GM12878 (cell line): Measurements from ENCODE around the gene LRRTM3. TPM values are rescaled to one million over a fixed set of nuclear protein-coding genes. Genes with fewer than 3 reads are reported as not detected.

ENCODE experiments used
- ATAC-seq: fragments of 200-7000 bp; cut with Tn5 transposase; 3 replicates; pipeline ENCODE4 v1.9.1; 2020; ENCODE audit warnings: mild to moderate bottlenecking, moderate library complexity
- BruUV-seq: library from RNA; stranded (reverse); fragments of 400-500 nt; replicated peaks from 2 replicates; lab custom pipeline; 2021; lab: Mats Ljungman, UMichigan
- CTCF ChIA-PET: fragments of 300-600 bp; sonication (Branson Sonifier 250); formaldehyde crosslinking; extraction: SDS; loops from one replicate; lab custom pipeline; 2021; ENCODE audit warnings: inconsistent platforms; lab: Yijun Ruan, JAX
- POLR2A ChIA-PET: fragments of 350-600 bp; formaldehyde crosslinking; extraction: SDS; loops from one replicate; lab custom pipeline; 2021; ENCODE audit warnings: inconsistent platforms; lab: Charles Lee
- RAD21 ChIA-PET: fragments of 300-600 bp; sonication (Branson Sonifier 250); formaldehyde crosslinking; loops from one replicate; lab custom pipeline; 2023; ENCODE audit warnings: antibody characterized with exemption; ENCODE audit not compliant: unreplicated experiment; lab: Charles Lee
- SMC1A ChIA-PET: fragments of 300-600 bp; sonication (Branson Sonifier 250); formaldehyde crosslinking; loops from one replicate; lab custom pipeline; 2023; ENCODE audit not compliant: unreplicated experiment, uncharacterized antibody; lab: Charles Lee
- DNase-seq: peaks from one replicate; pipeline ENCODE4 v3.0.0-alpha.2; 2011; ENCODE audit warnings: low read depth, low spot score
- FAIRE-seq: peaks from 3 replicates; lab custom pipeline; 2011; peaks lifted over from hg19 to GRCh38; lab: Jason Lieb, UNC
- H2AFZ ChIP-seq: 2 replicates; pipeline ENCODE4 v1.6.0; 2011; ENCODE audit warnings: low read depth, low read length, control low read depth; ENCODE audit not compliant: control insufficient read depth
- H3K27ac ChIP-seq: 2 replicates; pipeline ENCODE4 v1.5.1; 2011; ENCODE audit warnings: control low read depth; ENCODE audit not compliant: control insufficient read depth, insufficient read depth
- H3K27me3 ChIP-seq, 2 experiments: replicated peaks in 1 of 2; 2 replicates each; pipeline versions ENCODE4 v1.6.0 to v1.6.1; 2011; ENCODE audit warnings: low read length in 1 of 2; ENCODE audit not compliant: control insufficient read depth in 2 of 2, insufficient read depth in 2 of 2
- H3K36me3 ChIP-seq, 2 experiments: 2 replicates each; pipeline ENCODE4 v1.5.1; 2011; ENCODE audit warnings: low read length in 1 of 2; ENCODE audit not compliant: control insufficient read depth in 2 of 2, insufficient read depth in 2 of 2
- H3K4me1 ChIP-seq: 2 replicates; pipeline ENCODE4 v1.6.1; 2011; ENCODE audit warnings: mild to moderate bottlenecking, low read length, moderate library complexity, mixed read lengths; ENCODE audit not compliant: control insufficient read depth, insufficient read depth
- H3K4me2 ChIP-seq: 2 replicates; pipeline ENCODE4 v1.6.0; 2011; ENCODE audit warnings: control low read depth; ENCODE audit not compliant: control insufficient read depth, insufficient read depth
- H3K4me3 ChIP-seq: fragments of 200-600 bp; sonication (generic); 2 replicates; pipeline ENCODE4 v1.5.1; 2016
- H3K79me2 ChIP-seq: 2 replicates; pipeline ENCODE4 v1.6.0; 2011; ENCODE audit warnings: low read length; ENCODE audit not compliant: control insufficient read depth, insufficient read depth
- H3K9ac ChIP-seq: 2 replicates; pipeline ENCODE4 v1.8.0; 2011; ENCODE audit warnings: low read length, control low read depth, mixed read lengths; ENCODE audit not compliant: control insufficient read depth, insufficient read depth
- H3K9me3 ChIP-seq: replicated peaks from 3 replicates; pipeline ENCODE4 v1.5.1; 2011; ENCODE audit warnings: mild to moderate bottlenecking, low read length; ENCODE audit not compliant: control insufficient read depth, insufficient read depth
- H4K20me1 ChIP-seq: 2 replicates; pipeline ENCODE4 v1.6.0; 2011; ENCODE audit not compliant: control insufficient read depth, insufficient read depth
- BACH1 ChIP-seq: fragments of 450-650 bp; IDR thresholded peaks from 2 replicates; pipeline ENCODE4 v1.6.1; 2017; ENCODE audit warnings: mild to moderate bottlenecking, borderline replicate concordance
- CHD4 ChIP-seq: fragments of 200-600 bp; sonication (generic); IDR thresholded peaks from 2 replicates; pipeline ENCODE4 v1.6.1; 2016; ENCODE audit warnings: mild to moderate bottlenecking
- ESRRA ChIP-seq: IDR thresholded peaks from 2 replicates; pipeline ENCODE4 v1.6.1; 2012; ENCODE audit warnings: mild to moderate bottlenecking, low read length, improper control_type of control experiment
- MEF2A ChIP-seq: IDR thresholded peaks from 2 replicates; pipeline ENCODE4 v1.6.1; 2011; ENCODE audit warnings: low read depth, mild to moderate bottlenecking, low read length, moderate library complexity; ENCODE audit not compliant: insufficient read depth
- MTA2 ChIP-seq: fragments of 450-650 bp; IDR thresholded peaks from 2 replicates; pipeline ENCODE4 v1.6.1; 2016; ENCODE audit warnings: low read depth, mild to moderate bottlenecking, moderate library complexity
- MYB ChIP-seq: fragments of 150-350 bp; IDR thresholded peaks from 2 replicates; pipeline ENCODE4 v1.6.1; 2014; ENCODE audit warnings: mild to moderate bottlenecking, low read depth, low read length, borderline replicate concordance
- NKRF ChIP-seq: fragments of 450-650 bp; conservative IDR thresholded peaks from 2 replicates; pipeline ENCODE4 v1.6.1; 2017; ENCODE audit warnings: mild to moderate bottlenecking, moderate library complexity
- PRDM15 ChIP-seq: fragments of 450-650 bp; formaldehyde crosslinking; IDR thresholded peaks from 2 replicates; pipeline ENCODE4 v1.4.0; 2020; ENCODE audit warnings: mild to moderate bottlenecking, moderate library complexity
- RAD51 ChIP-seq: fragments of 450-650 bp; IDR thresholded peaks from 2 replicates; pipeline ENCODE4 v1.6.1; 2016; ENCODE audit warnings: moderate library complexity, mild to moderate bottlenecking, inconsistent platforms
- RB1 ChIP-seq: fragments of 450-650 bp; formaldehyde crosslinking; IDR thresholded peaks from 2 replicates; pipeline ENCODE4 v1.6.1; 2017; ENCODE audit warnings: mild to moderate bottlenecking, borderline replicate concordance
- WRNIP1 ChIP-seq: IDR thresholded peaks from 2 replicates; pipeline ENCODE4 v1.6.1; 2011; ENCODE audit warnings: low read depth, low read length, improper control_type of control experiment, borderline replicate concordance
- ZBTB33 ChIP-seq: fragments of 450-650 bp; IDR thresholded peaks from 2 replicates; pipeline ENCODE4 v1.6.1; 2017; ENCODE audit warnings: mild to moderate bottlenecking
- ZBTB4 ChIP-seq: fragments of 450-650 bp; formaldehyde crosslinking; IDR thresholded peaks from 2 replicates; pipeline ENCODE4 v1.4.0; 2022; ENCODE audit warnings: mild to moderate bottlenecking, moderate library complexity
- ZNF274 ChIP-seq: IDR thresholded peaks from one replicate; pipeline ENCODE4 v1.8.0; 2011; ENCODE audit not compliant: insufficient read length, insufficient read depth
- WGBS: methylation state at CpG from one replicate; pipeline ENCODE4 v1.1.6; 2016; ENCODE audit warnings: low lambda C conversion rate; ENCODE audit not compliant: insufficient replicate concordance, insufficient coverage; ENCODE audit errors: missing lambda C conversion rate; 5-methylcytosine and 5-hydroxymethylcytosine counted together
- in situ Hi-C: fragments of 300-500 bp; cut with MboI; formaldehyde crosslinking; loops from 9 replicates; pipeline ENCODE4 v1.14.3; 2018; ENCODE audit warnings: mixed read lengths
- intact Hi-C: fragments of 100-400 bp; cut with micrococcal nuclease; formaldehyde crosslinking; loops from one replicate; pipeline ENCODE4 v1.14.2; 2022; ENCODE audit not compliant: unreplicated experiment
- polyA plus RNA-seq, 11 experiments: library from polyadenylated mRNA; depleted of rRNA in 4 of 11; unstranded in 6 of 11; stranded (reverse) in 5 of 11; fragments of >200 nt; fragmentation: Nextera tagmentation in 4 of 11; fragmentation: Illumina TruSeq in 1 of 11; extraction: Ambion mirVana in 4 of 11; extraction: Trizol in 1 of 11; gene quantifications; 1 replicate in 1 of 11; 2 replicates in 10 of 11; pipeline versions ENCODE4 v1.2.1 to v1.2.3, GENCODE V29; 2011 to 2016; ENCODE audit warnings: inconsistent platforms in 2 of 11, missing spikeins in 2 of 11, low read depth in 1 of 11
- total RNA-seq, 4 experiments: library from RNA; depleted of rRNA in 3 of 4; stranded (reverse); fragments of >200 nt in 3 of 4; fragmentation: Illumina TruSeq in 1 of 4; extraction: Trizol in 1 of 4; gene quantifications; 2 replicates each; pipeline versions ENCODE4 v1.2.1 to v1.2.3, GENCODE V29; 2013 to 2021

Gene LRRTM3
- total and polyA plus RNA-seq, 10 of the 15 experiments (the other 5 are each of a cell fraction or from before 2014, with no cell fraction given): not detected

GRCh38 chr10:66929375-66929774 is 3.5 kb downstream of the LRRTM3 start:
- TF ChIP-seq MYB (no peak), MTA2 (no peak), WRNIP1 (no peak), NKRF (no peak), CHD4 (no peak), RB1 (no peak), ZBTB33 (no peak), ZBTB4 (no peak), BACH1 (no peak), ZNF274 (no peak), RAD51 (no peak), ESRRA (no peak), PRDM15 (CRISPR knock-in tag) (no peak), MEF2A (no peak)
- no peak for DNase-seq
- Histone ChIP-seq H3K79me2 (no peaks in the 10 kb centered on the region), H3K27me3 (peaks cover 0 to 8% of the 10 kb centered on the region in 2 experiments; a peak in 2 of 4 replicates), H3K4me2 (no peak overlapping the region), H4K20me1 (no peaks in the 10 kb centered on the region), H3K9ac (no peak overlapping the region), H3K27ac (no peak overlapping the region), H3K36me3 (no peaks in the 10 kb centered on the region), H3K4me1 (no peaks in the 10 kb centered on the region), H2AFZ (no peak overlapping the region), H3K9me3 (no peaks in the 10 kb centered on the region), H3K4me3 (no peak overlapping the region)
- no peak for FAIRE-seq
- WGBS: 2% methylated on average over 5 of the region's 5 CpGs
- in situ Hi-C loops: no loop called here
- ChIA-PET RAD21 (interaction anchor here (2.9 kb wide), 1 partner anchor 591 kb away, joined by 9 read pairs; no protein-coding TSS in a partner anchor), POLR2A (no interaction called here), SMC1A (interaction anchor here (0.8 to 1.0 kb wide), 2 partner anchors 13 to 592 kb away, joined by 3 read pairs; no protein-coding TSS in a partner anchor), CTCF (interaction anchor here (0.6 to 10.5 kb wide), 7 partner anchors 9 to 851 kb away, joined by 3 to 80 read pairs (median 3); no protein-coding TSS in a partner anchor)
- BruUV-seq: no TSS peak
- ATAC-seq: no peak
- intact Hi-C loops: loop anchor here (5.0 kb wide), 1 partner anchor 593 kb away; no protein-coding TSS in a partner anchor
